Transverse colon (tissue), 4 donors: ENCODE measurements around the gene FBXO44. TPM values are rescaled to one million over a fixed set of nuclear protein-coding genes. Genes with fewer than 3 reads are reported as not detected.

Source experiments
- DNase-seq: peaks from one replicate; pipeline ENCODE4 v3.0.0-alpha.2; 2019
- H3K27ac ChIP-seq, 4 donors: fragments of 200-600 bp; sonication (generic); 2 replicates each; pipeline ENCODE4 v1.5.1; 2016 to 2018; ENCODE audit warnings: inconsistent platforms in 4 of 4
- H3K27me3 ChIP-seq: fragments of 200-600 bp; sonication (generic); 2 replicates; pipeline ENCODE4 v1.5.1; 2017; ENCODE audit warnings: inconsistent platforms
- H3K36me3 ChIP-seq, 4 donors: fragments of 200-600 bp; sonication (generic); 2 replicates each; pipeline ENCODE4 v1.5.1; 2017 to 2019; ENCODE audit warnings: inconsistent platforms in 4 of 4
- H3K4me1 ChIP-seq, 4 donors: fragments of 200-600 bp; sonication (generic); 2 replicates each; pipeline ENCODE4 v1.5.1; 2017 to 2020; ENCODE audit warnings: inconsistent platforms in 4 of 4
- H3K4me3 ChIP-seq, 4 donors: fragments of 200-600 bp; sonication (generic); 1 replicate in 1 of 4; 2 replicates in 3 of 4; pipeline versions ENCODE4 v1.5.1 to v1.6.1; 2017 to 2019; ENCODE audit warnings: inconsistent platforms in 4 of 4
- H3K9me3 ChIP-seq, 2 donors: fragments of 200-600 bp; sonication (generic); 2 replicates each; pipeline ENCODE4 v1.5.1; 2017 to 2019; ENCODE audit warnings: inconsistent platforms in 2 of 2
- CTCF ChIP-seq, 5 experiments: fragments of 200-600 bp in 3 of 5; fragments of 450-650 bp in 2 of 5; sonication (generic) in 3 of 5; IDR thresholded peaks; 1 replicate in 2 of 5; 2 replicates in 3 of 5; pipeline ENCODE4 v1.5.1; 2016 to 2017; ENCODE audit warnings: antibody characterized with exemption in 5 of 5, inconsistent platforms in 3 of 5, mild to moderate bottlenecking in 2 of 5, moderate library complexity in 1 of 5
- EP300 ChIP-seq: sonication (generic); formaldehyde crosslinking; IDR thresholded peaks from one replicate; pipeline ENCODE4 v1.6.1; 2017; ENCODE audit warnings: antibody characterized with exemption, low read depth
- POLR2A ChIP-seq: fragments of 450-650 bp; IDR thresholded peaks from one replicate; pipeline ENCODE4 v1.6.1; 2016; ENCODE audit warnings: antibody characterized with exemption, mild to moderate bottlenecking, moderate library complexity
- POLR2AphosphoS5 ChIP-seq, 3 donors: sonication (generic); formaldehyde crosslinking; IDR thresholded peaks; one replicate each; pipeline ENCODE4 v1.6.1; 2016; ENCODE audit warnings: antibody characterized with exemption in 3 of 3
- WGBS, 2 donors: methylation state at CpG; one replicate each; pipeline ENCODE4 v1.1.5; 2018; ENCODE audit warnings: low coverage in 1 of 2; 5-methylcytosine and 5-hydroxymethylcytosine counted together
- in situ Hi-C, 4 donors: fragments of 200-750 bp; cut with MboI; loops; one replicate each; pipeline versions ENCODE4 v1.15.0 to v1.15.1; 2017; ENCODE audit warnings: low sequenced_read_pairs in 3 of 4, low pct_ligation_motif_present in 1 of 4, low pct_unique_long_range_greater_than_20kb in 1 of 4
- intact Hi-C: fragments of 100-400 bp; cut with DNase I; formaldehyde crosslinking; loops from one replicate; pipeline ENCODE4 v1.15.1; 2023; ENCODE audit warnings: low total_unique reads
- total RNA-seq, 4 donors: library from RNA; depleted of rRNA; stranded (reverse); fragments of >200 nt; gene quantifications; one replicate each; pipeline ENCODE4 v1.1.0, GENCODE V29; 2016

FBXO44 gene
- total RNA-seq, 4 donors from 2014 or later, result 3.2 to 10.5 (median 6.9) TPM

- Histone ChIP-seq H3K36me3 (no peaks in the 10 kb centered on the region), H3K9me3 (no peaks in the 10 kb centered on the region), H3K27me3 (peaks cover 9% of the 10 kb centered on the region), H3K4me3 (no peak overlapping the region), H3K4me1 (no peaks in the 10 kb centered on the region), H3K27ac (no peak overlapping the region)
- TF ChIP-seq CTCF (IDR thresholded peaks at IDR 0.05) (no peak), POLR2A (no peak)
- in situ Hi-C loops, result no loop called here
- intact Hi-C loops, result no loop called here
- 87% methylated on average over 2 of the region's 2 CpGs; no CpG with 5 or more reads in 1 of the 2 donors for WGBS, 2 donors
- DNase-seq, result no peak
Measured at GRCh38 chr1:11617741-11618140, 36.9 kb upstream of the FBXO44 start.

- no peak for DNase-seq
- Histone ChIP-seq H3K4me3 (no peak overlapping the region), H3K9me3 (no peaks in the 10 kb centered on the region), H3K36me3 (no peaks in the 10 kb centered on the region), H3K27ac (no peak overlapping the region), H3K27me3 (peaks cover 9% of the 10 kb centered on the region), H3K4me1 (no peaks in the 10 kb centered on the region)
- intact Hi-C loops, result no loop called here
- 40 to 45% methylated on average over 10 to 12 of the region's 12 CpGs for WGBS, 2 donors
- TF ChIP-seq POLR2AphosphoS5 (IDR thresholded peaks at IDR 0.05), result no peak
- TF ChIP-seq CTCF (IDR thresholded peaks at IDR 0.05), result no peak
- no peak for TF ChIP-seq EP300
- TF ChIP-seq POLR2A, result no peak
- in situ Hi-C loops, result no loop called here
Measured at GRCh38 chr1:11620405-11620804, 34.3 kb upstream of the FBXO44 start.

DNA sequence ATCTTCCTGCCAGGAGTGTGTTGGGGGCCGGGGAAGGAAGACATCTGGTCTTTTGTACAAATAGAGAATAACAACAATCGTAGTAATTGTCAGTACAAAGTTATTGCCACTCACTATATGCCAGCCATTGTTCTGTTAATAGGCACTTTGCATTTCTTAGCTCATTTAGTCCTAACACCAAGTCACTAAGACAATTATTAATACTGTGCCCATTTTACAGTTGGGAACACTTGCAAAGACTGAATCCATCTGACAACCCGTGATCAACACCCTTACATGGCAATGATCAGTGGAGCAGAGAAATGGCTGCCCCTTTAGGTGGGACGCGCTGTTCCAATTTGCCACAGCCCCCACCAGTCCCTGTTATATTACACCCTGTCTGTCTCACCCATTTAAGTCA lies 33.8 kb upstream of the FBXO44 start:
- no peaks in the 10 kb centered on the region for H3K36me3 ChIP-seq
- 83 to 86% methylated on average over 2 to 5 of the region's 5 CpGs for WGBS, 2 donors
- no peak for DNase-seq
- no peak overlapping the region for H3K27ac ChIP-seq
- no peaks in the 10 kb centered on the region for H3K9me3 ChIP-seq
- H3K27me3 ChIP-seq, result peaks cover 12% of the 10 kb centered on the region
- H3K4me3 ChIP-seq, result no peak overlapping the region
- in situ Hi-C loops (no loop called here), intact Hi-C loops (no loop called here)
- TF ChIP-seq EP300 (no peak), CTCF (IDR thresholded peaks at IDR 0.05) (no peak), POLR2AphosphoS5 (IDR thresholded peaks at IDR 0.05) (no peak), POLR2A (no peak)
- no peaks in the 10 kb centered on the region for H3K4me1 ChIP-seq

DNA sequence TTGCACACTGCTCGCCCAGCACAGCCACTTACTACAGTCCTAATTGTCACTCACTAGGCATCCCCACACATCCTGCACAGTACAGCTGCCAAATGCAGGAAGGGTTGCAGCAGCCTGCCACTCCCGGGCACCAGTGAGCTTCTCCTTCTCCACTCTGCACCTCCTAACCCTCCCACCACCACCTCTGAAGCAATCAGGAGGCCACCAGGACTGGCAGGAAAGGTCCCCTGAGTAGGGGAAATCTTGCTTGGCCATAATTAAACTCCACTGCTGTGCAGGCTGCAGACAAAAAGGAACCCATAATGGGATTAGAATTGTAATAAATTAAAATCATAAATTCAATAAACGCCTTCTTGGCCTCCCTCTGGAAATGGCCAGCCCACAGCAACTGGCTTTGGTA lies 32.3 kb upstream of the FBXO44 start:
- TF ChIP-seq POLR2A (no peak), EP300 (no peak), POLR2AphosphoS5 (IDR thresholded peaks at IDR 0.05) (no peak), CTCF (IDR thresholded peaks at IDR 0.05) (no peak)
- no peak for DNase-seq
- in situ Hi-C loops (no loop called here), intact Hi-C loops (no loop called here)
- H3K4me3 ChIP-seq, result no peak overlapping the region
- H3K36me3 ChIP-seq, result no peaks in the 10 kb centered on the region
- H3K27me3 ChIP-seq, result peaks cover 21% of the 10 kb centered on the region
- no peaks in the 10 kb centered on the region for H3K9me3 ChIP-seq
- no peak overlapping the region for H3K27ac ChIP-seq
- H3K4me1 ChIP-seq, result no peaks in the 10 kb centered on the region
- 39% methylated on average over 3 of the region's 3 CpGs; no CpG with 5 or more reads in 1 of the 2 donors for WGBS, 2 donors
